Astrocyte of the spinal cord (primary cell): Measurements from ENCODE around the gene TMEM8B.

Experiments
- DNase-seq: peaks from one replicate; pipeline ENCODE4 v3.0.0; 2011; ENCODE audit warnings: low read depth, low spot score
- H3K4me3 ChIP-seq: 2 replicates; pipeline ENCODE4 v1.5.1; 2011; ENCODE audit warnings: low read depth, mild to moderate bottlenecking, low read length, moderate library complexity
- CTCF ChIP-seq: IDR thresholded peaks from 2 replicates; pipeline ENCODE4 v1.5.1; 2012; ENCODE audit warnings: low read depth, mild to moderate bottlenecking, low read length, inconsistent platforms
- in situ Hi-C: cut with HindIII; loops from 2 replicates; pipeline ENCODE4 v1.10.0; 2017; ENCODE audit warnings: low sequenced_read_pairs

The TMEM8B gene

GRCh38 chr9:35810122-35810521, 18.9 kb upstream of the TMEM8B start:
- in situ Hi-C loops, result no loop called here
- no peak for TF ChIP-seq CTCF
- no peak for DNase-seq
- no peak overlapping the region for H3K4me3 ChIP-seq

- in situ Hi-C loops, result no loop called here
- peak overlapping the region; percentile 52 for H3K4me3 ChIP-seq
- TF ChIP-seq CTCF, result no peak
- no peak for DNase-seq
These were observed 17.5 kb upstream of the TMEM8B start for GRCh38 chr9:35811381-35812024.

- no peak for TF ChIP-seq CTCF
- in situ Hi-C loops, result no loop called here
These were observed 16.9 kb upstream of the TMEM8B start, which contains the start of gene SPAG8 for GRCh38 chr9:35812025-35812602. Gene SPAG8 (minus strand): TSS chr9:35812262. CDS start chr9:35812147, 115 bp downstream.

GRCh38 chr9:35813434-35814105, 15.5 kb upstream of the TMEM8B start:
- no peak overlapping the region for H3K4me3 ChIP-seq
- in situ Hi-C loops, result no loop called here

More at GRCh38 chr9:35812025-35812602, 16.9 kb upstream of the TMEM8B start, which contains the start of gene SPAG8:
- H3K4me3 ChIP-seq, result peak within 1 kb of the TSS; percentile 52
- peak; percentile 96 for DNase-seq

GRCh38 chr9:35814106-35814840, 14.8 kb upstream of the TMEM8B start:
- H3K4me3 ChIP-seq, result peak overlapping the region; percentile 78
- DNase-seq, result peak; percentile 52
- in situ Hi-C loops, result no loop called here
- TF ChIP-seq CTCF, result peak; percentile 41

More at GRCh38 chr9:35813434-35814105, 15.5 kb upstream of the TMEM8B start:
- TF ChIP-seq CTCF, result peak; percentile 49
- no peak for DNase-seq

- DNase-seq, result peak; percentile 99
- no peak for TF ChIP-seq CTCF
- in situ Hi-C loops, result no loop called here
- peak within 1 kb of the TSS; percentile 78 for H3K4me3 ChIP-seq
These were observed 14.0 kb upstream of the TMEM8B start, which contains the start of gene HINT2 for GRCh38 chr9:35814841-35815543. Gene HINT2 (minus strand): TSS chr9:35815042. CDS start chr9:35814979, 63 bp downstream.
